GM21576 (cell line): ENCODE measurements around the gene NPM3.

Source experiments
- ATAC-seq: cut with Tn5 transposase; IDR thresholded peaks from one replicate; pipeline ENCODE4 v1.9.1; 2021; ENCODE audit warnings: mild to moderate bottlenecking, moderate library complexity; ENCODE audit not compliant: unreplicated experiment

Gene NPM3, protein sequence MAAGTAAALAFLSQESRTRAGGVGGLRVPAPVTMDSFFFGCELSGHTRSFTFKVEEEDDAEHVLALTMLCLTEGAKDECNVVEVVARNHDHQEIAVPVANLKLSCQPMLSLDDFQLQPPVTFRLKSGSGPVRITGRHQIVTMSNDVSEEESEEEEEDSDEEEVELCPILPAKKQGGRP

DNA sequence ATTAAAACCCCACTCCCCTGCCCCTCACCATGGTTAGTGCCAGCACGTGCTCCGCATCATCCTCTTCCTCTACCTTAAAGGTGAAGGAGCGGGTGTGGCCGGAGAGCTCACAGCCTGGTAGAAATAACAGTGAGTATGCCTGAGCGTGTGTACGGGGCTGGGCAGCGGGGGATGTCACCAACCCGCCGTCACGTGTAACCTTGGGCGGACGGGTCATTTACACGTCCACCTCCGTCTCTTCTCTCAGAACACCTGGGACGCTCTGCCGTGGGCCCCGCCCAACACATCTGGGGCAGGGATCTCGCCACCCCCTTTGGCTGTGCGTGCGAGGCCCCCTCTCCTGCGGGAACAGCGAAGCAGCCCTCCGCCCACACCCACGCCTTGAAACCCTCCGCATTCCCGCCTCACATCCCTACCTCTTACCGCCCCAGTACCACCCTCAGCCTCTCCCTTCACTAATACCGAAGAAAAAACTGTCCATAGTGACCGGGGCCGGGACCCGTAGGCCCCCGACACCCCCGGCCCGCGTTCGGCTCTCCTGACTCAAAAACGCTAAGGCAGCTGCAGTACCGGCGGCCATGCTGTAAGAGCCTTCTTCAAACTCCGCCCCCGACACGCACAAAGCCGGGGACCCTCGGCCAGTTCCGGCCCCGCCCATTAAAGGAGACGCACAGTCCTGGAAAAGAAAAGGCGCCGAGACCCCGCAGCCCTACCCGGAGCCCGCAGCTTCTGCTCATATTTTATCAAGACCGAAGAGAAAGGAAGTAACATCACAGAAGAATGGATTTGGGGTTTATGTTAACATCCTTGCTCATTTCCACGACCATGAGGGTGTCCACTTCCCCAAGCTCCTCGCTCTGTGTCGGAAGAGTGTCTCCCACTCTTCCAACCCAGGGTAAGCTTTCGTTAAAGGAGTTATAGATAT, at the start of gene NPM3:
NPM3 (minus strand) TSS at position 636 of the 925 bp plus-strand sequence; CDS start at position 580, 56 bp downstream.
- ATAC-seq: peak; percentile 61

DNA sequence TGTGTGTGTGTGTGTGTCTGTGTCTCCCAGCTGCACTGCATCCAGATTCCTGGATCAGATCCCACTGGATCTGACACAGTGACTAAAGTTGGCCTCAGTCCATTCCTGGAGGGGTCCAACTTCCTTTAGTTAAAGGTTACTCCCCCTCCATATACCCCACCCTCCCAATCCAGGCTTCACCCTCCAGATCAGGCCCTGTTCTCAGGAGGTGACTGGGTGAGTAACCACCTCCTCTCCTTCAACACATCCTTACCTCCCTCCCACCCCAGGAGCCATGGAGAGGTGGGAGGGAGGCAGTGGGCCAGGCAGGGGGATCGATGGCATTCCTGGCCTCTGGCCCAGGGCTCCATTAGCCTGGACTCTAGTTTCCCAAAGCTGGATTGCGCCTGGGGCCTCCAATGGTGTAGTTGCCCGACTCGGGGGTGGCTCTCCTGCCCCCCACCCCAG, 49.1 kb upstream of the NPM3 start:
- ATAC-seq: no peak

DNA sequence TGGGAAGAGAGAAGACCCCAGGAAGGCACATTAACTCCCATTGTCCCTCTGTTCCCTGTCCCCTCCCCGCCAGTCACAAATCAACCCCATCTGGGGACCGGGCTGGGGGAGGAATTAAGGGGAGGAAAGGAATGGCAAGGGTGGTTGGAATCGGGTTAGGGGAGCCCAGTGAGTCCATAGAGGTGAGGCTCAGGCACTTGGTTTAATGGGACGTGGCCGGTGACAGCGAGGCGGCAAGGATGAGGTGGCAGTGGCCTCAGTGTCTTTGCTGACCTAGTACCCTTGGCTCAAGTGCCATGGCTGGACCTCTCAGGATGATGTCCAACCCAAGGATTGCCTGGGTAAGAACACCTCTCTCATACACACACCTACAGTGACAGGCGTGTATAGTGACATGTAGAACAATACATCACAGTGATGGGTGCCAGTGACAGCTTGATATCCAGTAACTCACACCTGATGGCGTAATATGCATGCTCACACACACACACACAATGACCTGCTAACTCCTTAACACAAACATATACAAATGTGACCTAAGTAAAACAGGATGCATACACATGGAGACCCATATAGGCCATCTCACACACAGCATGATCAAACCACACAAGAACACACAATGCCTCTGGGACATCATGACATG, 48.0 kb upstream of the NPM3 start:
- no peak for ATAC-seq

DNA sequence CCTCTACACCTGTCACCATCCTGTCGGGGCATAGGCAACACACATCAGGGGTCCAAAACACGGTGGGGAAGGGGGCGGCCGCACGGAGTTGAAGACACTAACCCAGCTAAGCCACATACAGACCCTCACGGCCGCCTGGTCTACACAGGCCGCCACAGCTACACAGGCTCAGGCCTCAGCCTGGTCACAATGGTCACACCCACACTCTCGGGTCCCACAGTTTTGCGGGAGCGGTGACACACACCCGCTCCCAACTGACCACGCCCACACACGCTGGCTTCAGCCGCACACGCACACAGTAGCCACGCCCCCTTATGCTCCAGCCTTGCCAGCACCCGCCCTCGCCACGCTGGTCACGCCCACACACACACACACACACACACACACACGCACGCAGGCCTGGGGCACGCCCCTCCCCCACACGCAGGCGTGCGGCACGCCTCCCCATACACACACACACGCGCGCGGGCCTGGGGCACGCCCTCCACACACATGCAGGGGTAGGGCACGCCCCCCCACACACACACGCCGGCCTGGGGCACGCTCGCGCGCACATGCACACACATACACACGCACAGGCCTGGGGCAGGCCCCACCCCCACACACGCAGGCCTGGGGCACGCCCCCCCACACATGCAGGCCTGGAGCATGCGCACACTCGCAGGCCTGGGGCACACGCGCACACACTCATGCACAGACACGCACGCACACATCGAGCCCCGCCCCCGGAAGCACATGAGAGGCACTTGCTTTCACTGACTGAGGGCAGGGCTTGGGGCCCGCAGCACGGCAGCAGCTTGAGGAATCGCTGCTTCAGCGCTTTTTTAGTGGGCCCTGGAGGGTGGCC, 47.3 kb upstream of the NPM3 start:
- peak; percentile 61 for ATAC-seq

DNA sequence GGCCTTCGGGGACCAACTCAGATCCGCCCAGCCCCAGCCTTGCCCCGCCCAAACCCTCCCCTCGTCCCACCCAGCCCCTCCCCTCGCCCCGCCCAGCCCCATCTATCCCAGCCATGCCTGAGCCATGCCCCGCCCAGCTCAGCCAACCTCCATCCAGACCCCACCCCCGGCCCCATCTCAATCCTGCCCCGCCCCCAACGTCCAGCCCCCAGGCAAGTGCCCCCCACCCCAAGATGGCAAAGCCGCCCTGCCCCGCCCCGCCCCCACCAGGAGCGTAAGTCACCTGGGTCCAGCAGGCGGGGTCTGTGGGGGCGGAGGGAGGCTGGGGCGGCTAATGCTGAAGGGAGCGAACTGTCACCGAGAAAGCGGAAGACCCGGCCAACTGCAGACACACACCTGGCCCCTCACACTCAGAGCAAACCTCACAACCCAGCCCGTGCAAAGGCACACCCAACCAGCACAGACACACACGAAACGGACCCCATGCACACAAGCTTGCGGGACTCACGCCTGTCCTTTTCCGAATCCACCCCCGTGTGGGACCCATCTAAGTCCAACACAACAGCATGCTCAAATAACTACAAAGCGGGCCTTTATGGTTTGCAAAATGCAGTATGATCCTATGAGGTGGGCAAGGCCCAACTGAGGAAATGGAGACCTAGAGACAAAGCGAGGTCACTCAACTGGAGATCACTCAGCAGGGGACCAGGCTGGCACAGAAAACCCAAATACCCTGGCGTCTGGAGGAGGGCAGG, 46.5 kb upstream of the NPM3 start:
- peak; percentile 22 for ATAC-seq

DNA sequence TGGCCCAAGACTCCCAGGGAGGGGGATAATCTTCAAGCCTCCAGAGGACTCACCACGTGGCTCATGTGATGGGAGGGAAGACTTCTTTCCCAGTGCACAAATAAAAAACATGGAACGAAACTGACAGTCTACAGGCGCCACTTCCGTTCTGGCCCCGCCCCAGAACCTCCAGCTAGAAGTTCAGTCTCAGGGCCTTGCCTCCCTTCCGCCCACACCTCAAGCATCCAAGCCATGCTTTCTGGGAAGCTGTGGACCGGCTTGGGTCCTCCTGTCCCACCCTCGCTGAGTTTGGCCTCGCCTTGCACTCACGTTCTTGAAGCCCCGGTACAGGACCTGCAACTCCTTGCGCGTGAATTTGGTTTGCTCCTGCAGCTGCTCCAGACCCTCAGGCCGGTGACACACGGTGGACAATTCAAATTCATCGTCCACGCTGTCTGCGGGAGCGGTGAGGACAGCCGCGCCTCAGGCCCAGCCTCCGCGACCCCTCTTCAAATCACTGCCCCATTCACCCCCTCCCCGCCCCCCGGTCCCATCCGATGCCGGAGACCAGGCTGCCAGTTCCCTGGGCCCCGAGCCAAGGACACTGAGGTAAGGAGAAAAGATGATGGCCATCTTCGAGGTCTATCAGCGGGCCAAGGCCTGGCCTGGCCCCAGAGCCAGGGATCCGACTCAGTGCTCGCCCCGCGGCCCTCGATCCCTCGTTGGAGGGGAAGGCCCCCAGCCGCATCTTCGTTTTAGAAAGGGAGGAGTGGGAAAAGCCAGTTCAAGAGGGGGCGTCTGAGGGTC, 45.7 kb upstream of the NPM3 start:
- ATAC-seq: no peak

DNA sequence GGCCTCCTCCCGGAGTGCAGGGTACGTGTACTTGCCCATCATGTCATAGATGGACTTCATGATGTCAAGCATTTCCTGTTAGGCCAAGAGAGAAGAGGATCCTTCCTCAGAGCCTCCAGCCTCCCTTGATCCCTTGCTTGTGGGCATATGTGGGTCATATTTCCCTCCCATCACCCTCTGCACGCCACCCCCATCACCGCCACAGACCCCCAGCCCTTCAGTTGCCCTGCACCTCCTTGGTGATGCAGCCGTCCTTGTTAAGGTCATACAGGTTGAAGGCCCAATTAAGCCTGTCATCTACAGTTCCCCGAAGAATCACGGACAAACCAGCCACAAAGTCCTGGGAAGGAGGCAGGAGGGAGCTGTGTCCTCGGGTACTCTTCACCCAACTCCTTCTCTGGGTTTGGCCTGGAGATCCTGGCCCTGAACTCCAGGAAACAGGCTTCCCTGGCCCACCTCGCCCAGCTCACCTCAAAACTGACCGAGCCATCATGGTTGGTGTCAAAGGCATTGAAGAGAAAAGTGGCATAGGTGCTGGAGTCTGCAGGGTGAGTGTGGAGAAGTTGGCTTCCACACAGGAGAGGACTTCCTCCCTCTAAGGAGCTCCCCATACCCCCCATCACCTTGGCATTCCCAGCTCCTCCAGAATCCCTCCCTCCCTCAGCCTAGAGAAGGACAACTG, 44.8 kb upstream of the NPM3 start:
- ATAC-seq: no peak

DNA sequence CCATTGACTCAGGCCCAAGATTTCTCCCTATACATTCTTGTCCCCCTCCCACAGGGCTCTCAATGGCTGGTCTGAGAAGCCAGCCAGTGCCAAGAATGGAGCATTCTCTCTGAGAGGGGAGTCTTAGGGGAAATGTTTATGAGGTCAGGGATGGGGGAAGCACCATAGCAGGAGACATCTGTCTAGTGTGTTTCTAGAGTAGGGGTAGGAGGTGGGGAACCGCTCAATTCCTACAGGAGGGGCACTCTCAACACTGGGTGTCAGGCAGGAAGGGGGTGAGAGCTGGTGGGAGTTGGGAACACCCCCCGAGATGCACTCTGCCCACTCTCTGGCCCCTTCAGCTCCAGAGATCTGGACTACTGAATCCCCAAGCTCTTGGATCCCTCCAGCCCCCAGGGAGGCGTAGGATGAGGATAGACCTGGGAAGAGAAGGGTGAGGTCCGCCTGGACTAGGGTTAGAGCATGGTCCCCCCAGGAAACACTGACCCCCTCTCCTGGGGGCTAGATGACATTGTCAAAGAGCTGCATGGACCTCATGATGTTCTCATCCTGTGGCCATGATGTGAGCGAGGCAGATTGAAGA, 43.7 kb upstream of the NPM3 start:
- no peak for ATAC-seq

DNA sequence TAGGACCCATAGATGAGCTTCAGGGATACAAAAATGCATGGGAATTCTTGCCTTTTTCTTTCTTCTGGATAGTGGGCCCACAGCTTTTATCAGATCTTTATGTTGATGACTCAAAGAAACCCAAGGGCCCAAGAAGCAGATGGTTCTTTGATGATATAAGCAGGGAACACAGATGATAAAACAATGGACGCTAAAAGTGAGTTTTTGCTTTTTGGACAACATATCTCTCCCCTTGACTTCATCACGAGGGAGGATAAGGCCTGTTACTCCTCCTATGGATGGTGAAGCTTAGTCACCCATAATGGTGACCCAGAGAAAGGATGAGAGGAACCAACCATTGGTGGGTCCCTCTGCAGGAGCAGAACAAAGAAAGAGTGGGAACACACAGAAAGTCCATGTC, 41.5 kb upstream of the NPM3 start:
- no peak for ATAC-seq

DNA sequence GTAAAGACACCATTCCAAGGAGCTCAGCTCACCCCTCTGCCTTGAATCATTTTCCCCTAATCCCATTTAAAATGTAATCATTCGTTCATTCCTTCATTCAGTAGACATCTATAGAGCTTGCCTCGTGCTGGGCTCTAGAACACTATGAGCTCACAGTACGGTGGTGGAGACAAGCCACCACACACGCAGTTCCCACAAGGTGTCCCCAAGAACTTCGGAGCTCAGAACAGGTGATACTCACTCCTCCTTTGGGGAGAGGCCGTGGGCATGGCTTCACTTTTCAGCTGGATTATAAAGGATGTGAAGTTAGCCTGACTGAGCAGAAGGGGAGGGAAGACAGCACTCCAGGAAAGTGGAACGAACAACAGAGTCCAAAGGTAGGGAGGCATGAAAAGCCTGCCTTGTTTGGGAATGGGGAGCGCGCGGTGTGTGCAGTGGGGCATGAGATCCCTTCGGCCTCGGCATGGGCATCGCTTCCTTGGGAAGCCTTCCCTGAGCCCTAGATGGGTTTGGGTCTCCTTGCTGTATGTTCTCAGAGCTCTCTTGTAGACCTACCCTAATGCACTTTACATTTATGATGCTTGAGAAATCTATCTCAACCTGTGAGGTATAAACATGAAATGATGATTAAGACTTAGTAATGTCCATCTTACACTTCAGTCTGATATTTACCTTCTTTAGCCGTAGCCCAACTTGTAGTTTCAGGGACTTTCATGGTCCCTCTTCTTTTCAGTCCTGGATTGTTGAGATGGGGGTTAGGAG, 35.8 kb upstream of the NPM3 start:
- ATAC-seq: peak; percentile 23

DNA sequence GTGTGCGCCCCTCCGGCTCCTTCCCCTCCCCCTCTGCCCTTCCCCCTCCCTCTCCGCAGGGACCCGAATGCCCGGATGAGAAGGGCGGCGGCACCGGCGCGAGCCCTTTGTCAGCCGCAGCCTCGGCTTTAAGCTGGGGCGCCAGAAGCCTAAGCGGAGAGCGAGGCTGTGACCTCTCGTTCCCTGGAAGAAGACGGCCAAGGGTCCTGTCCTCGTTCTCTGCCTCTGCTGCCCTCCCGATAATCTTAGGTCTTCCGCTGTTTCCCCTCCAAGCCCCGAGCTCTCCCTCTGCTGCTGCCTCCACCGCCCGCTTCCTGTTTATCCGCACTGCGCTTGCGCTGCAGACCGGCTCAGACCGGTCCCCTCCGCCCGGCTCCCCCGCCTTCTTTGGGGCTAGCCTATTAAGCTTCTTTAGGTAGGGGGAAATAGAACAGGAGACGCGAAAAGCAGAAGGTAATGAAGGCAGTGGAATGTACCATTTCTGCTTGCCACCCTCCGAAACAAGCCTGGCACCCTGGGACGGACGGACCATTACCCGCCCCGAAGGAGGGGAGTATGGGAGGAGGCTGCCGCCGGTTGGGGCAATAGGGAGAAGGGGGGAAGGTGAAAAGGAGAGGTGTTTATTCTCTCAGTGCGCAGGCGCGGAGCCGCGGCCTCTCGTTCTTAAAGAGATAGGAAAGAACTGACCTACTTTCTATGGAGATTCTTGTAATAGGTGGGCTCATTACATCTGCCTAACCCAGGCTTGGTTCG, 35.0 kb upstream of the NPM3 start, which contains the start of gene OGA:
OGA (minus strand) TSS at position 326 of the 753 bp plus-strand sequence. CDS start 422 bp downstream, outside the sequence.
- ATAC-seq: peak; percentile 86

DNA sequence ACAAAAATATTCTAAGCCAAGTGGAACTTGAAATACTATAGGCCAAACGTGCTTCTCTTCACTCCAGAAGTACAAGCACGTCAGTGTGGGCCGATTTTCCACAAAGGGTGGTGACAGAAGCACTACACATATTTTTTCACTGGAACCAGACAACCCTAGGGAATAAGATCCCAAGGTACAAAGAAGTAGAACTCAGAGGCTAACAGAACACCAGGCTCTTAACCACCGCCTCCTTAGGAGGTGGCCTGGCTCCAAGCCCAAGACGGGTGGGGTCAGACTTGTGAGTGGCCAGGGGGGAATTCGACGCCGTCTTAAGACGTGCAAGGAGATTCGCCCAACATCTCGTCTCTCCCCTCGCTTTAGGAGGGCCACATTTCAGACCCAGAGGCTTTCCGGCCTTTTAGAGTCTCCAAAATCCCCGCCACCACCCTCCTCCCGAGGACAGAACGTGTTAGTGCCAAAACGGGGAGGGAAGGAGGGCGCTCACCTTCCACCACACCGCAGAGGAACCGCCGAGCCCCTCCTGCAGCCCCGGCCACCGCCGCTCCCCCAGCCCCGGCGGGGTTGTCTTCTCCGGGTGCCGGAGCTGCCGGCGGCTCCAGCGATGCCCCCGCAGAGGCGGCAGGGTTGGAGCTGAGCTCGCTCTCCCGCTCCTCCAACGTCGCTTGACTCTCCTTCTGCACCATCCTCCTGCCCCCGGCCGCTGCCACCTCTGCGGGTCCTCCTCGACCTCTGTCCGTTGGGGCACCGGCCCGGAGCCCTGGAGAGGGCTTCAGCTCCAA, 34.3 kb upstream of the NPM3 start:
- ATAC-seq: peak; percentile 1

DNA sequence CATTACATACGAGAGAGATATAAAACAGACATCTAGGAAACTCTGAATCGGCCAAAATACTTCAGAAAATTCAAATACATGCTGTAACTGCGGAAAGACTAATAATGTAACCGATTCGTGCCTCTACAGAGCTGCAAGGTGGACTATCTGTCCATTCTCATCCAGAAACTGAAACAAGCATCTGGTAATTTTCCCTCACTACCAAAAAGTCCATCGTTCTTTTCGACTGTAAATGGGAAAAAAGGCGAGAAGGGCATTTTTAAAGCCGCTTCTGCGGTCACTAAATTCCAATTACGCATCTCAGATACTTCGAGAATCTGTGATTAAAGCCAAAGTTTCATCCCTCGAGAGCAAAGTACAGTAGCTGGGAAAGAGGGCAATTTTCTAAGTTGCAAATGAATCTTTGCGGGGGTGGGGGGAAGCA, 33.7 kb upstream of the NPM3 start:
- no peak for ATAC-seq

DNA sequence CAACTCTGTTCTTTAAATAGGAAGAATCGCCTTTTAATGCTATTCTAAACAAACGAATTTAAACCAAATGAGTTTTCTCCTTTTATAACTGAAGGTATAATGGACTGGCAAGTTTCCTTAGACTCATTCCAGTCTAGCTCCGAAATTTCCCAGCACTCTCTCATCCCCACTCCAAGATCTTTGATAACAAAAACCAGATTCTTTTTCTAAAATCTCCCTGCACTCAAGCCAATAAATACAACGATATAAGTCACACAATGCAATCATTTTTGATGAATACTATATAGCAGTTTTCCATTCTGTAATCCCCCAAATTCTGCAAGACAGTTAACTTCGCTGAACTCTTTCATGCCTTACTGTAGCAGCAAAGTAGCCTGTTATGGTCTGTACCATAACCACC, 33.1 kb upstream of the NPM3 start:
- ATAC-seq: no peak

DNA sequence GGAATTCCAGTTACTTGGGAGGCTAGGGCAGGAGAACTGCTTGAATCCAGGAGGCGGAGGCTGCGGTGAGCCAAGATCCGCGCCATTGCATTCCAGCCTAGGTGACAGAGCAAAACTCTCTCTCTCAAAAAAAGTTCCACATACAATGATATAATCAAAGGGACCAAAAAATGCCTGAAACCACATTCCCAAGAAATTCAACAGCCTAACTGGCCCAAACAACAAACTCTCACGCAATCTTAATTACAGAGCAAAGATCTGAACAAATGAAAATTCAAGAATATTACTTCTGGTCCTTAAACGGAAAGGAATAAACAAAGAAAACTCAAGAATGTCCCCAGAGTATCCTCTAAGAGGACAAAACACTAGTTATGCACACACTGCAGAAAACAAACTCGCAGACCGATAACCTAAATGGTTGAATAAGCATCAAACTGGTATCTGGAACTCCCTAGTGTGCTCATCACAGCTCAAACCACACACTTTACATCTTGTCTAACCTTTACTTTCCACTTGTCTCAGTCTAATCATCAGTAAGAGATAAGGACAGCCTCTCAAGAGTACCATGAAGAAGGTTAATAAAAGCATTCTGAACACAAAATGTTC, 31.3 kb upstream of the NPM3 start:
- no peak for ATAC-seq

DNA sequence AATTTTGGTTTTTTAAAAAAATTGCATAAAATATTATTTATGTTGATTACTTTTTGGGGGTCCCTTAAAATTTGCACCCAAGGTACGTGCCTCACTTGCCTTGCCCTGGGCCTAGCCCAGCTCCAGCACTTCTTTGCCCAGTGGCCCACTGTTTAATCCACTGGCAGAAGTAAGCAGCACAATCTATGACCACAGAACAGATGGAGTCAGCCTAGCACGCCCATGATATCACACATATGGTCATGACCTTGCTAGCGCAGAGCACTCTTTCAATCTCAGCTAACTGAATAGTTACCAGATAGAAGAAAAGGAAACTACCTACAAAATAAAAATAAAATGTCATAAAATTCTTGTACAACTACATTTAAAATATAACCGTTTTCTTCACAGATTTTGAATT, 29.4 kb upstream of the NPM3 start:
- ATAC-seq: no peak
